Measurements from ENCODE around the gene ANKRD35.

- TF ChIP-seq POLR2A (IDR thresholded peaks at IDR 0.05; ENCODE audit: extremely low read depth, insufficient read length) (no peak), CTCF (IDR thresholded peaks at IDR 0.05; ENCODE audit: low read depth, low read length) (no peak), MAX (IDR thresholded peaks at IDR 0.05; ENCODE audit: low read depth, low read length) (no peak), MYC (IDR thresholded peaks at IDR 0.05; ENCODE audit: low read depth, low read length) (no peak)
These were observed 17.4 kb downstream of the ANKRD35 start for GRCh38 chr1:145868232-145868631.

All from NB4 (cell line).